ENCODE measurements around the gene ABCC8. TPM values are rescaled to one million over a fixed set of nuclear protein-coding genes. Genes with fewer than 3 reads are reported as not detected.

Gene ABCC8
- total and polyA plus RNA-seq, 2 experiments from 2014 or later: 2.0 to 3.4 TPM

GRCh38 chr11:17387254-17387653 lies 89.4 kb downstream of the ABCC8 start (continued):
- TF ChIP-seq REST (IDR thresholded peaks at IDR 0.05; ENCODE audit: unreplicated experiment): no peak
- no peak for TF ChIP-seq POLR2AphosphoS5 (IDR thresholded peaks at IDR 0.05; ENCODE audit: low read depth)
- TF ChIP-seq NANOG (IDR thresholded peaks at IDR 0.05; ENCODE audit: borderline replicate concordance): no peak
- TF ChIP-seq CTCF (conservative IDR thresholded peaks at IDR 0.05; ENCODE audit: low read depth in 2 of 2): no peak
- TF ChIP-seq JUNB (IDR thresholded peaks at IDR 0.05; ENCODE audit: unreplicated experiment): no peak
- no peak for TF ChIP-seq EZH2phosphoT487 (IDR thresholded peaks at IDR 0.05; ENCODE audit: unreplicated experiment)
- no peak for TF ChIP-seq ZNF114 (CRISPR knock-in tag; IDR thresholded peaks at IDR 0.05)
- TF ChIP-seq STAT1 (IDR thresholded peaks at IDR 0.05; ENCODE audit: unreplicated experiment): no peak

- Histone ChIP-seq H3K4me1 (ENCODE audit: insufficient read depth) (peaks cover 7% of the 10 kb centered on the region; the same call in 1 of the 2 replicates), H2AFZ (no peak overlapping the region), H4K20me1 (replicated peaks; ENCODE audit: insufficient read depth) (no peaks in the 10 kb centered on the region), H3F3A (replicated peaks; ENCODE audit: low read depth) (no peaks in the 10 kb centered on the region), H3K79me2 (replicated peaks; ENCODE audit: insufficient read depth) (no peaks in the 10 kb centered on the region), H3K36me3 (ENCODE audit: insufficient read depth) (no peaks in the 10 kb centered on the region), H3K4me2 (no peak overlapping the region), H3K9me2 (ENCODE audit: insufficient read depth) (0 out of 2 replicates have a peak, but pooled peaks cover 3% of the 10 kb centered on the region), H3K27ac (ENCODE audit: low read depth) (no peak overlapping the region), H3K4me3 (no peak overlapping the region), H3K27me3 (ENCODE audit: insufficient read depth) (no peaks in the 10 kb centered on the region)
- Mint-ChIP-seq H3K27me3 (ENCODE audit: insufficient read depth, low read depth, poor library complexity) (peaks cover 17% of the 10 kb centered on the region), H3K9me3 (no peaks in the 10 kb centered on the region), H3K27ac (no peak overlapping the region), H3K4me3 (peak overlapping the region; percentile 58; the same call in 1 of the 3 replicates), H3K4me1 (peaks cover 12% of the 10 kb centered on the region; the same call in 2 of the 3 replicates), H3K36me3 (ENCODE audit: low read depth) (peaks cover 10% of the 10 kb centered on the region; the same call in 2 of the 3 replicates)
- DNase-seq (ENCODE audit: low spot score) (peak; percentile 73), ATAC-seq (peak; percentile 52)
- TF ChIP-seq CTCF (conservative IDR thresholded peaks at IDR 0.05; ENCODE audit: low read depth in 2 of 2) (peak; percentile 59 to 74), REST (IDR thresholded peaks at IDR 0.05; ENCODE audit: unreplicated experiment) (no peak)
Observed at GRCh38 chr11:17386331-17387084, 90.1 kb downstream of the ABCC8 start.
